Smooth muscle cell (in vitro differentiated cells): ENCODE measurements around the gene ZNF429. TPM values are rescaled to one million over a fixed set of nuclear protein-coding genes. Genes with fewer than 3 reads are reported as not detected.

Experiments used
- DNase-seq: peaks from one replicate; lab custom pipeline; 2025; ENCODE audit not compliant: unreplicated experiment; lab: John Stamatoyannopoulos, UW
- H2AFZ ChIP-seq: fragments of 200-600 bp; sonication (generic); 2 replicates; pipeline ENCODE4 v1.6.0; 2016; ENCODE audit warnings: antibody characterized with exemption, low read depth, mild to moderate bottlenecking
- H3F3A ChIP-seq: fragments of 200-600 bp; sonication (generic); 2 replicates; pipeline ENCODE4 v1.6.0; 2017; ENCODE audit warnings: antibody characterized with exemption, low read depth
- H3K27ac ChIP-seq: fragments of 200-600 bp; sonication (generic); 2 replicates; pipeline ENCODE4 v1.5.1; 2016; ENCODE audit warnings: low read depth, mild to moderate bottlenecking
- H3K27me3 ChIP-seq: fragments of 200-600 bp; sonication (generic); 2 replicates; pipeline ENCODE4 v1.6.1; 2016; ENCODE audit warnings: low read depth, mild to moderate bottlenecking
- H3K36me3 ChIP-seq: fragments of 200-600 bp; sonication (generic); 2 replicates; pipeline ENCODE4 v1.5.1; 2016; ENCODE audit warnings: low read depth
- H3K4me1 ChIP-seq: fragments of 200-600 bp; sonication (generic); 2 replicates; pipeline ENCODE4 v1.5.1; 2016; ENCODE audit warnings: low read depth
- H3K4me2 ChIP-seq: fragments of 200-600 bp; sonication (generic); 2 replicates; pipeline ENCODE4 v1.6.0; 2016; ENCODE audit warnings: mild to moderate bottlenecking
- H3K4me3 ChIP-seq: fragments of 200-600 bp; sonication (generic); 2 replicates; pipeline ENCODE4 v1.5.1; 2016; ENCODE audit warnings: mild to moderate bottlenecking
- H3K79me2 ChIP-seq: fragments of 200-600 bp; sonication (generic); 2 replicates; pipeline ENCODE4 v1.6.0; 2016; ENCODE audit warnings: low read depth, mild to moderate bottlenecking
- H3K9ac ChIP-seq: fragments of 200-600 bp; sonication (generic); 2 replicates; pipeline ENCODE4 v1.6.0; 2016; ENCODE audit warnings: low read depth
- H3K9me3 ChIP-seq: fragments of 200-600 bp; sonication (generic); replicated peaks from 2 replicates; pipeline ENCODE4 v1.5.1; 2016; ENCODE audit warnings: low read depth
- H4K20me1 ChIP-seq: fragments of 200-600 bp; sonication (generic); 2 replicates; pipeline ENCODE4 v1.6.0; 2016; ENCODE audit warnings: low read depth
- CTCF ChIP-seq: fragments of 200-600 bp; sonication (generic); IDR thresholded peaks from 2 replicates; pipeline ENCODE4 v1.5.1; 2017; ENCODE audit warnings: borderline replicate concordance, mild to moderate bottlenecking, antibody characterized with exemption; ENCODE audit not compliant: insufficient read depth, poor library complexity, severe bottlenecking
- WGBS: methylation state at CpG from one replicate; pipeline ENCODE4 v1.1.7; 2016; ENCODE audit warnings: low lambda C conversion rate; 5-methylcytosine and 5-hydroxymethylcytosine counted together
- polyA plus RNA-seq: library from polyadenylated mRNA; unstranded; fragments of >200 nt; fragmentation: Nextera tagmentation; extraction: Ambion mirVana; gene quantifications from 2 replicates; pipeline ENCODE4 v1.2.1, GENCODE V29; 2016
- total RNA-seq: library from RNA; depleted of rRNA; stranded (reverse); fragments of >200 nt; gene quantifications from 2 replicates; pipeline ENCODE4 v1.2.3, GENCODE V29; 2014

The ZNF429 gene
- total and polyA plus RNA-seq, 2 experiments from 2014 or later: 7.8 to 10.4 TPM

- Histone ChIP-seq H3K4me2 (no peak overlapping the region), H3K79me2 (no peaks in the 10 kb centered on the region), H3F3A (no peaks in the 10 kb centered on the region), H3K27ac (no peak overlapping the region), H2AFZ (no peak overlapping the region), H3K9me3 (no peaks in the 10 kb centered on the region), H3K36me3 (no peaks in the 10 kb centered on the region), H3K4me1 (no peaks in the 10 kb centered on the region), H3K27me3 (no peaks in the 10 kb centered on the region), H3K4me3 (no peak overlapping the region), H4K20me1 (no peaks in the 10 kb centered on the region), H3K9ac (no peak overlapping the region)
- peak; percentile 33 for TF ChIP-seq CTCF
- 83% methylated on average over 26 of the region's 43 CpGs for WGBS
- no peak for DNase-seq
These were observed 21.7 kb upstream of the ZNF429 start for GRCh38 chr19:21483589-21484170.

- H3K4me1 ChIP-seq: no peaks in the 10 kb centered on the region
- 94% methylated on average over 5 of the region's 5 CpGs for WGBS
- no peaks in the 10 kb centered on the region for H3K27me3 ChIP-seq
These were observed 20.8 kb upstream of the ZNF429 start for GRCh38 chr19:21484631-21485030.

GRCh38 chr19:21485926-21486325 is 19.5 kb upstream of the ZNF429 start:
- Histone ChIP-seq H3K36me3 (no peaks in the 10 kb centered on the region), H3K9me3 (no peaks in the 10 kb centered on the region), H3K4me2 (no peak overlapping the region), H3K4me1 (no peaks in the 10 kb centered on the region), H4K20me1 (no peaks in the 10 kb centered on the region), H3K9ac (no peak overlapping the region), H3K27ac (no peak overlapping the region), H2AFZ (no peak overlapping the region), H3K4me3 (no peak overlapping the region), H3K79me2 (no peaks in the 10 kb centered on the region), H3F3A (no peaks in the 10 kb centered on the region), H3K27me3 (no peaks in the 10 kb centered on the region)
- no peak for TF ChIP-seq CTCF
- no peak for DNase-seq

More at GRCh38 chr19:21484631-21485030, 20.8 kb upstream of the ZNF429 start:
- TF ChIP-seq CTCF: no peak
- Histone ChIP-seq H3K36me3 (no peaks in the 10 kb centered on the region), H3K79me2 (no peaks in the 10 kb centered on the region), H3K9ac (no peak overlapping the region), H3K4me2 (no peak overlapping the region), H3K4me3 (no peak overlapping the region), H3K27ac (no peak overlapping the region), H4K20me1 (no peaks in the 10 kb centered on the region), H3F3A (no peaks in the 10 kb centered on the region), H2AFZ (no peak overlapping the region), H3K9me3 (no peaks in the 10 kb centered on the region)
- no peak for DNase-seq

GRCh38 chr19:21487969-21488368 is 17.4 kb upstream of the ZNF429 start:
- H3K9ac ChIP-seq: no peak overlapping the region
- H3K4me1 ChIP-seq: no peaks in the 10 kb centered on the region
- no peaks in the 10 kb centered on the region for H3K9me3 ChIP-seq
- no peak overlapping the region for H3K27ac ChIP-seq
- no peak for TF ChIP-seq CTCF
- no peak overlapping the region for H2AFZ ChIP-seq
- WGBS: 89% methylated on average over 1 of the region's 1 CpG
- H3F3A ChIP-seq: no peaks in the 10 kb centered on the region
- no peak overlapping the region for H3K4me2 ChIP-seq
- no peak for DNase-seq
- no peaks in the 10 kb centered on the region for H3K79me2 ChIP-seq
- no peaks in the 10 kb centered on the region for H3K27me3 ChIP-seq
- no peak overlapping the region for H3K4me3 ChIP-seq
- no peaks in the 10 kb centered on the region for H3K36me3 ChIP-seq
- no peaks in the 10 kb centered on the region for H4K20me1 ChIP-seq
